Dedifferentiated amniotic fluid mesenchymal stem cell (primary cell): ENCODE results near the gene GOLGA3.
"Not testable (repeated sequence)": the region's sequence is repeated elsewhere in the genome, so short reads cannot be mapped to it uniquely, and the experiment has no call there.

ENCODE experiments used
- DNase-seq: peaks from one replicate; pipeline ENCODE4 v3.0.0-alpha.2; 2016; ENCODE audit errors: extremely low spot score

Gene GOLGA3

DNA sequence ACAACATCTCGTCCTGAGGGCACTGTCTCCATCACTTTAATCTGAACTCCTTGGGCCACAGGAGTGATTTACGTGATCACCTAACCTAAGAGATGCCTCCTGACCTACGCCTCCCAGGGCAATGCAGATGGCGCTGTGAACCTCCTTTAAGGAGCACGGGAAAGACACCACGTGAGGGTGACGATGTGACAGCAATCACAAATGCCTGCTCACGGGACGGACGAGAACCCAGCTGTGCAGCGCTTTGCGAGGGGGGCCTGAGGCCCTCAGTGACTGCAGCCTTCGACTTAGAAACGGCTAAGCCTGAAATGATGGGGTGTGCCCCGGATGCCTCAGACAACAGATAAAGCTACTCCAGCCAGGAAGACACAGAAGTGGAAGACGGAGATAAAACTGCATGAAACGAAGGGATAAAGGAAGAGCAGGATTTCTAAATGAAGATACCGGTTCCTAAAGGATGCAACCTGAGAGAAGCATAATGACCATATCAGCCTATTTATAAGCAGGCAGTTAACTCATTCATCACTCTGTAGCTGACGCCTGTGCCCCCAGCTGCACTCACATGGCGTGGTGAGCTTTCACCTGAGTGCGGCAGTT, 13.9 kb upstream of the GOLGA3 start:
- DNase-seq: no peak

GRCh38 chr12:132841151-132841550, 12.5 kb upstream of the GOLGA3 start:
- no peak for DNase-seq

- DNase-seq: no peak
These were observed 11.9 kb upstream of the GOLGA3 start for GRCh38 chr12:132840536-132840935.

DNA sequence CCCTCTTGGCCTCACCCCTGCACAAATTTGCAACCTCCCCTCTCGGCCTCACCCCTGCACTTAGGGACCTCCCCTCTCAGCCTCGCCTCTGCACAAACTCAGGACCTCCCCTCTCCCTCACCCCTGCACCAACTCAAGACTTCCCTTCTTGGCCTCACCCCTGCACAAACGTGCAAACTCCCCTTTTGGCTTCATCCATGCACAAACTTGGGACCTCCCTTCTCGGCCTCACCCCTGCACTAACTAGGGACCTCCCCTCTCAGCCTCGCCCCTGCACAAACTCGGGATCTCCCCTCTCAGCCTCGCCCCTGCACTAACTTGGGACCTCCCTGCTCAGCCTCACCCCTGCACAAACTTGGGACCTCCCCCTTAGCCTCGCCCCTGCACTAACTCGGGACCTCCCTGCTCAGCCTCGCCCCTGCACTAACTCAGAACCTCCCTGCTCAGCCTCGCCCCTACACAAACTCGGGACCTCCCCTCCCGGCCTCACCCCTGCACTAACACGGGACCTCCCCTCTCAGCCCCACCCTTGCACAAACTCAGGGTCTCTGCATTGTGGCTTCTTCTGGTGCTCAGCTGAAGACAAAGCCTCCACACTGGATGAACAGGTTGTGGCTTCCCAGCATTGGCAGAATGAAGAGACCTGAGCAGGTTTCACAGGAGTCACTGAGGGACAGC, 11.0 kb upstream of the GOLGA3 start:
- DNase-seq: no peak

- no peak for DNase-seq
These were observed 9.9 kb upstream of the GOLGA3 start for GRCh38 chr12:132838410-132839080.

DNA sequence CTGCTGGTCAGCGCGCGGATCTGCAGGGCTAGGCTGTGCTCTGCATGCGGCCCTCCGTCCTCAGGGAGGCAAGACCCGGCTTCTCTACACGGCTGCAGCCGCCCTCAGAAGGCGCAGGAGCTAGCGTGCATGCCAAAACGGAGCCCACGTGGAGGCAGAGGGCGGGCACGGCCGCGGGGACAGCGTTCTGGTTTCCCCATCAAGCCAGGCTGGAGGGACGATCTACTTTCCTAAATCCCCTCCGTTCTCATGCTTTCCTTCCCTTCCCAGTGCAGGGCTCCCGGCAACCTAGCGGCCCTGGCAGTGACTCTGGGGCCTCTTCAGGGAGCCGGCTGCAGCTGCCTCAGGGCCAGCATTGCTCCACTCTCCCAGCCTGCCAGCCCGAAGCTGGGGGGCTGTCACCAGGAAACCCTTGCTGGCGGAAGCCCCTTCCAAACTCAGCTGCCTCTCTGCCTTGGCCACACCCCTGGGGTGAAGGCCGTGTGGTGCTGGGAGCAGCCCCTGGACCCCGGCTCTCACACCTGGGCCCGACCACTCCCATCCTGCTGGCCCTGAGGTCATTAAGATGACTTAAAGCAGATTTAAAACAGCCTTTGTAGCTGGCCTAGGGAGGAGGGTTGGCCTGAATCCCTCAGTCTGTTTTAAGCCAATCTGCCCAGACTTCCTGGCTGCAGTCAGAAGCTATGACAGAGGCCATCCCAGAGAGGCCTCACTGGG, 9.2 kb upstream of the GOLGA3 start:
- no peak for DNase-seq

DNA sequence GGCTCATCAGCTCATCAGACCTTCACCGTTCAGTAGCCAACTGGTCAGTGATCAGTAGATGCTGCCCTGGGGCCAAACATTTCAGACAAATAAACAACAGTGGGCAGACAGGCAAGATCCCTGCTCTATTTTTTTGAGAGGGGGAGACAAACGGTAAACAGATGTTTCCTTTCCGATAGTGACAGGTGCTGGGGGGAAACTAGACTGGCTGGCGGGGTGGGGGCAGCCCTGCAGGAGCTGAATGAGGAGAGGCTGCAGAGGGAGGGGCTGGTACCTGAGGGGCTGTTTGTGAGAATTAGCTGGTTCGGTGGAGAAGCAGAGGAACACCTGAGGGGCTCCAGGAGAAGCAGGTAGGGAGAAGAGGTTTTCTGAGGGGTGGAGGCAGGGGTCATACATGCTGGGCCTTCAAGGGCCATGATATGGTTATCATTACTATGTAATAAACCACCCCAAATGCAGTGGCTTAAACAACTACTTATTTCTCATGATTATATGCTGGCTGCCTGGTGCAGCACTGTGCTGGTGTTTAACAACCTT, 8.2 kb upstream of the GOLGA3 start:
- DNase-seq: no peak

DNA sequence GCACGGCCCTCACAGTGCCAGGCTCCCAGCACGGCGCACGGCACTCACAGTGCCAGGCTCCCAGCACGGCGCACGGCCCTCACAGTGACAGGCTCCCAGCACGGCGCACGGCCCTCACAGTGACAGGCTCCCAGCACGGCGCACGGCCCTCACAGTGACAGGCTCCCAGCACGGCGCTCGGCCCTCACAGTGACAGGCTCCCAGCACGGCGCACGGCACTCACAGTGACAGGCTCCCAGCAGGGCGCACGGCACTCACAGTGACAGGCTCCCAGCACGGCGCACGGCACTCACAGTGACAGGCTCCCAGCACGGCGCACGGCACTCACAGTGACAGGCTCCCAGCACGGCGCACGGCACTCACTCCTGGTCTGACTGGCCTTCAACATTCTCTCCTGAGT, 7.6 kb upstream of the GOLGA3 start:
- not testable (repeated sequence) for DNase-seq

DNA sequence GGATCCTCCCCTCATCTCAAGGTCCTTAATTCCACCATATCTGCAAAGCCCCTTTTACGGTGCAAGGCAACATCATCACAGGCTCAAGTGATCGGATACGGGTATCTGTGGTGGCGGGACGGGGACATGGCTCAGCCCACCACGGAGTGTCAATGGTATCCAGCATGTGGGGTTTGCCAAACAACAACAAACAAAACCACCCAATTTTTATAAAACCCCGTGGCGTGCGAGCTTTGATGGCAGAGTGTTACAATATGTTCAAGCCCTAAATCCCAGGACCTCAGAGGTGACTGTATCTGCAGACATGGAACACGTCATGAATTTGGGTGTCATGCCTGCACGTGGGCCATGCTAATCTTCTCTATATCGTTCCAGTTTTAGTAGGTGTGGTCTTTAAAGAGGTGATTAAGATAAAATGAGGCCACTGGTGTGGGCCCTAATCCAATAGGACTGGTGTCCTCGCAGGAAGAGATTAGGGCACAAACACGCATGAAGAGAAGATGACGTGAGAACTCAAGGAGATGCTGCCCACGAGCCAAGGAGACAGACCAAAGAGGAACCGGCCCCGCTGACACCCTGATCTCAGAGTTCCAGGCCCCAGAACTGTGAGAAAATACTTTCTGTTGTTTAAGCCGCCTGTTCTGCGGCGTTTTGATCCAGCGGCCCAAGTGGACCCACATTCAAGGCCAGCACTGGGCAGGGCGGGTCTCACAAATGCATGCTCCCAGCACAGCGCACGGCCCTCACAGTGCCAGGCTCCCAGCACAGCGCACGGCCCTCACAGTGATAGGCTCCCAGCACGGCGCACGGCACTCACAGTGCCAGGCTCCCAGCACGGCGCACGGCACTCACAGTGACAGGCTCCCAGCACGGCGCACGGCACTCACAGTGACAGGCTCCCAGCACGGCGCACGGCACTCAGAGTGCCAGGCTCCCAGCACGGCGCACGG, 6.7 kb upstream of the GOLGA3 start:
- no peak for DNase-seq

DNA sequence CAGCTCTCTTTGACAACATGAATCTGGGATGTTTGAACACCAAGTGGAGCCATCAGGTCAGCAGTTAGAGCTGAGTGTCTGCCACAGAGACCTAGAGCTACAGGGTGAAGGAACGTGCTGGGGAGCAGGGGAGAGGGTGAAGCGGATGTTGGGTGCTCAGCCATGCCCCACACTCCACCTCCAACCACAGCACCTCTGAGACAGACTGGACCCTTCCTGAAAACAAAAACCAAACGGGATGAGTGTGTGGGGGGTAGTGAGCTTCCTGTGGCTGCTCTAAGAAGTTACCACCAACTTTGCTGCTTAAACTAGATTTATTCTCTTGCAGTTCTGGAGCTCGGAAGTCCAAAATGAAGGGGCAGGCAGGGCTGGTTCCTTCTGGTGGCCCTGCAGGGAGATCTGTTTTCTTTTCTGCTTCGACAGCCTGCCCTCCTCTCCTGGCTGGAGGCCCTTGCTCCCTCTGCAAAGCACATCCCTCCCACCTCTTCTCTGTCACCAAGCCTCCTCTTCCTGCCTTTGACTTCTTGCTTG, 5.6 kb upstream of the GOLGA3 start:
- no peak for DNase-seq

GRCh38 chr12:132833341-132833740, 4.7 kb upstream of the GOLGA3 start:
- no peak for DNase-seq

DNA sequence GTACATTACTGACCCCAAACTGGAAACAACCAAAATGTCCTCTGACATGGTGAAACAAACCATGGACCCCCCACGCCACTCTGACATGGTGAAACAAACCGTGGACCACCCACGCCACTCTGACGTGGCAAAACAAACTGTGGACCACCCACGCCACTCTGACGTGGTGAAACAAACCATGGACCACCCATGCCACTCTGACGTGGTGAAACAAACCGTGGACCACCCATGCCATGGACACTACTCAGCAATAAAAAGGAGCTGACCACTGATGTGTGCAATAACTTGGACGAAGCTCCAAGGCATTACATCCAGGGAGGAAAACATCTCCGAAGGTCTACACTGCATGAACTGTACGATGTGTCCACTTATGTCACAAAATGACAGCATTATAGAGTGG, 3.1 kb upstream of the GOLGA3 start:
- DNase-seq: no peak

DNA sequence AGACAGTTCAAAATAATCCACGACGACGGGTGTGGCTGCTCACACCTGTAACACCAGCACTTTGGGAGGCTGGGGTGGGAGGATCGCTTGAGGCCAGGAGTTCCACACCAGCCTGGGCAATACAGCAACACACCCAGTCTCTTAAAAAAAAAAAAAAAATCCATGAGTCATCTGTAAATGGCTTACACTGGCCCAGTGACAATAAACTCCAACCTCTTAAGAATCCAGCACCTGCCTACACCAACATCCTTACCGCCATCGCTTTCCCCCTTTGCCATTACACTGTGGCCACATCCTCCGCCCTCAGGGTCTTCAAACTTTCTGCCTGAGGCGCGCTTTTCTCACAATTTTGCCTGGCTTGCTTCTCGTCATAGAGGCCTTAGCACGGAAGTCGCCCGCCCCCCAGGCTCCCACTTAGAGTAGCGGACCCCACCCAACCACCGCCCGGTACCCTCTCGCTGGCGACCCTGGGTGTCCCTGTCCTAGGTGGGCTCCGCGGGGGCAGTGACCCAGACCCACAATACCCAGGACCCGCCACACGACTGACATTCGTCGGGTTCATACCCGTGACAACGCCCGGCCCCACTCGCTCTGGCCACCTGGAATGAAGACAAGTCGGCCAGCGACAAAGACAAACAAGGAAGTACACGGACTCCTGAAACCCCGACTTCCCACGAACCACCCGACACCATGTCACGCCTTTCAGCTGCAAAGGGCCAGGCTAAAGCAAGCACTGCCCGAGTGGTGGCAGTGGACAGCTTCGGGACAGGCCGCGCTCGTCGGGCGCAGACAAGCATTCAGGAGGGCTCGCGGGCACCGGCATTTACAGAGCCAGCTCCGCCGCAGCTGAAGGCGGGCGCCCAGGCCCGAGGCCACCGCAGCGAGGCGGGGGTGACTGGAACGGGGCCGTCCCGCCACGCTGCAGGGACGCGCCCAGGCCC, 636 bp downstream of the GOLGA3 start:
- DNase-seq: peak; percentile 36

DNA sequence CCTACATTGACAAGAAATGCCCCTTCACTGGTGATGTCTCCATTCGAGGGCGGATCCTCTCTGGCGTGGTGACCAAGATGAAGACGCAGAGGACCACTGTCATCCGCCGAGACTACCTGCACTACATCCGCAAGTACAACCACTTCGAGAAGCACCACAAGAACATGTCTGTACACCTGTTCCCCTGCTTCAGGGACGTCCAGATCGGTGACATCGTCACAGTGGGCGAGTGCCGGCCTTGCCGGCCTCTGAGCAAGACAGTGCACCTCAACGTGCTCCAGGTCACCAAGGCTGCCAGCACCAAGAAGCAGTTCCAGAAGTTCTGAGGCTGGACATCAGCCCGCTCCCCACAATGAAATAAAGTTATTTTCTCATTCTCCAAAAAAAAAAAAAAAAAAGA, 2.8 kb downstream of the GOLGA3 start:
- no peak for DNase-seq

- no peak for DNase-seq
These were observed 3.6 kb downstream of the GOLGA3 start for GRCh38 chr12:132825089-132825488.

DNA sequence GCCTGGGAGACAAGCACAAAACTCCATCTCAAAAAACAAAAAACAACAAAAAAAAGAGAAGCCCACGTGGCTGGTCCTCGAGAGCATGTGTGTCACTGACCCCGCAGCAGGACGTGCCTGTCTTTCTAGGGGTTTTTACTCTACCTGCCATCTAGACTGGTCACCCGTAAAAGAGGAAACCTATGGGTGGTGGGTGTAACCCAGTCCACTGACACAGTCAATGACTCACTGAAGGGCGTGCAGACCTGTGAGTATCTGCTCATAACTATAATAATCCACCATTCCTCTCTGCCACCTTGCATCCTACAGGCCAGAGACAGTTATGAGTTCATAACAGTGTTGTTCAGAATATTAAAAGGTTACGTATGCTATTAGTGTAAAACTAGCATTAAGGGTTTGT, 4.6 kb downstream of the GOLGA3 start:
- no peak for DNase-seq

GRCh38 chr12:132818562-132818961, 10.1 kb downstream of the GOLGA3 start:
- no peak for DNase-seq

DNA sequence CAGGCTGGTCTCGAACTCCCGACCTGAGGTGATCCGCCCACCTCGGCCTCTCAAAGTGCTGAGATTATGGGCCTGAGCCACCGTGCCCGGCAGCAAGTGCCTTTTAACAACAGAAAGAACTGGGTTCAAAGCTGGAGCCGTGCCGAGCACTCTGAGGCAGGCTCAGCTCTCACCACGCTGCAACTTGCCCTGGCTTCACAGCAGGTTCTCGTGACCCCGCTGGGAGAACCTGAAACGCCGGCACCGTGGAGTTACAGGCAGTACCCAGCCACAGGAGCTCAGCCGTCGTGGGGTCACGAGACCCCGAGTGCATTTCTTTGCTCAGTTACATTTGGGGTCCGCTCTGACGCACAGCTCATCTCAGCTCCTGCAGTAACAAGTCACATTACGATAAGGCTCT, 14.4 kb downstream of the GOLGA3 start:
- no peak for DNase-seq

DNA sequence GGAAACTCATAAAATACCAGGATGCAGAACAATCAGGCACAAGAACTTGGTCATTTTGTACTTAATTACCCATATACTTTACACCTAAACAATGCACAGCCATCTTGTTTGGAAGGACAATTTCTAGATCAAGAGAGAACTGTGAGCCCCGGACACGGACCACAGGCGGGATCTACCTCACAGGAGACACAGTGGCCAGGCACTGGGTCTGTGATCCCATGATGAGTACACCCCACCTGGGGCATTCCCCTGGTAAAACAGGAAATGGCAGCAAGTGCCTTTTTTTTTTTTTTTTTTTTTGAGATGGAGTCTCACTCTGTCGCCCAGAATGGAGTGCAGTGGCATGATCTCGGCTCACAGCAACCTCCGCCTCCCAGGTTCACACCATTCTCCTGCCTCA, 15.2 kb downstream of the GOLGA3 start:
- no peak for DNase-seq
